K562 (cell line): Measurements from ENCODE around the gene L3MBTL3. TPM values are rescaled to one million over a fixed set of nuclear protein-coding genes. Genes with fewer than 3 reads are reported as not detected.
A peak's percentile ranks its signal among the peaks of the same experiment; 100 is the strongest.

Source experiments
- CHCHD3 ChIP-seq: fragments of 250-450 bp; sonication (Bioruptor Pico); IDR thresholded peaks from 2 replicates; pipeline ENCODE4 v2.1.2; 2022; ENCODE audit warnings: mild to moderate bottlenecking
- FOXA3 ChIP-seq, 2 experiments: fragments of 450-650 bp in 1 of 2; sonication (generic) in 1 of 2; formaldehyde crosslinking; IDR thresholded peaks in 1 of 2; conservative IDR thresholded peaks in 1 of 2; 2 replicates each; pipeline versions ENCODE4 v1.4.0 to v1.8.0; 2020 to 2022; ENCODE audit warnings: mild to moderate bottlenecking in 2 of 2, missing genetic modification reagents in 1 of 2
- HNRNPH1 ChIP-seq: fragments of 200-400 bp; formaldehyde crosslinking; optimal IDR thresholded peaks from 2 replicates; pipeline ENCODE3; 2017; ENCODE audit warnings: low read depth, mild to moderate bottlenecking, low read length, moderate library complexity
- KLF16 ChIP-seq: IDR thresholded peaks from 2 replicates; pipeline ENCODE4 v1.6.1; 2016; ENCODE audit warnings: antibody characterized with exemption
- NBN ChIP-seq: fragments of 450-650 bp; IDR thresholded peaks from 2 replicates; pipeline ENCODE4 v1.6.1; 2016; ENCODE audit warnings: low read depth, mild to moderate bottlenecking
- NRF1 ChIP-seq, 2 experiments: fragments of 450-650 bp; IDR thresholded peaks in 1 of 2; conservative IDR thresholded peaks in 1 of 2; 2 replicates each; pipeline ENCODE4 v1.6.1; 2014; ENCODE audit warnings: mild to moderate bottlenecking in 2 of 2
- RFX1 ChIP-seq: fragments of 450-650 bp; IDR thresholded peaks from 2 replicates; pipeline ENCODE4 v1.6.1; 2016; ENCODE audit warnings: mild to moderate bottlenecking, moderate library complexity
- SNIP1 ChIP-seq: fragments of 450-650 bp; IDR thresholded peaks from 2 replicates; pipeline ENCODE4 v1.7.1; 2017; ENCODE audit warnings: low read depth, mild to moderate bottlenecking
- ZC3H8 ChIP-seq: fragments of 450-650 bp; IDR thresholded peaks from 2 replicates; pipeline ENCODE4 v1.6.1; 2017
- polyA plus RNA-seq, 8 experiments: library from polyadenylated mRNA; depleted of rRNA in 4 of 8; stranded (reverse) in 5 of 8; unstranded in 3 of 8; fragments of >200 nt; fragmentation: Nextera tagmentation in 2 of 8; fragmentation: Illumina TruSeq in 1 of 8; extraction: Ambion mirVana in 2 of 8; extraction: Trizol in 1 of 8; gene quantifications; 2 replicates each; pipeline versions ENCODE4 v1.2.1 to v1.2.3, GENCODE V29; 2011 to 2014; ENCODE audit warnings: inconsistent platforms in 1 of 8, missing spikeins in 1 of 8
- total RNA-seq, 7 experiments: library from RNA; depleted of rRNA in 6 of 7; stranded (reverse); fragments of >200 nt in 6 of 7; fragmentation: Illumina TruSeq in 2 of 7; extraction: Trizol in 2 of 7; gene quantifications; 2 replicates each; pipeline versions ENCODE4 v1.2.1 to v1.2.3, GENCODE V29; 2011 to 2021; ENCODE audit warnings: low replicate concordance in 1 of 7
- TF ChIP-seq, protein P1 (sequence below): sonication (generic); formaldehyde crosslinking; IDR thresholded peaks from 2 replicates; pipeline ENCODE4 v1.8.0; 2023; ENCODE audit warnings: mild to moderate bottlenecking, missing genetic modification reagents
- TF ChIP-seq, protein P2 (sequence below): fragments of 200-800 bp; sonication (Bioruptor generic); IDR thresholded peaks from 2 replicates; pipeline ENCODE4 v1.6.1; 2016; ENCODE audit warnings: missing genetic modification characterization, missing compliant biosample characterization
- TF ChIP-seq, protein P3 (sequence below), 3 experiments: IDR thresholded peaks in 2 of 3; conservative IDR thresholded peaks in 1 of 3; 2 replicates each; pipeline ENCODE4 v1.5.1; 2011 to 2012; ENCODE audit warnings: low read length in 3 of 3, mild to moderate bottlenecking in 3 of 3, control low read depth in 2 of 3, improper control_type of control experiment in 1 of 3, inconsistent platforms in 1 of 3, low read depth in 1 of 3, mixed read lengths in 1 of 3, moderate library complexity in 1 of 3; ENCODE audit not compliant: insufficient read depth in 2 of 3
- TF ChIP-seq, protein P4 (sequence below): fragments of 450-650 bp; IDR thresholded peaks from 2 replicates; pipeline ENCODE4 v1.6.1; 2016; ENCODE audit warnings: borderline replicate concordance
- TF ChIP-seq, protein P5 (sequence below), 3 experiments: fragments of 200-800 bp in 1 of 3; sonication (Bioruptor generic) in 1 of 3; sonication (generic) in 1 of 3; formaldehyde crosslinking in 1 of 3; IDR thresholded peaks; 2 replicates each; pipeline versions ENCODE4 v1.6.1 to v1.8.0; 2016 to 2022; ENCODE audit warnings: mild to moderate bottlenecking in 2 of 3, missing compliant biosample characterization in 2 of 3, missing genetic modification characterization in 2 of 3, missing genetic modification reagents in 1 of 3

L3MBTL3 gene
- total and polyA plus RNA-seq, 9 of the 15 experiments (the other 6 are each of a cell fraction or from before 2014, with no cell fraction given) = 0.83 to 6.9 (median 5.4) TPM

DNA sequence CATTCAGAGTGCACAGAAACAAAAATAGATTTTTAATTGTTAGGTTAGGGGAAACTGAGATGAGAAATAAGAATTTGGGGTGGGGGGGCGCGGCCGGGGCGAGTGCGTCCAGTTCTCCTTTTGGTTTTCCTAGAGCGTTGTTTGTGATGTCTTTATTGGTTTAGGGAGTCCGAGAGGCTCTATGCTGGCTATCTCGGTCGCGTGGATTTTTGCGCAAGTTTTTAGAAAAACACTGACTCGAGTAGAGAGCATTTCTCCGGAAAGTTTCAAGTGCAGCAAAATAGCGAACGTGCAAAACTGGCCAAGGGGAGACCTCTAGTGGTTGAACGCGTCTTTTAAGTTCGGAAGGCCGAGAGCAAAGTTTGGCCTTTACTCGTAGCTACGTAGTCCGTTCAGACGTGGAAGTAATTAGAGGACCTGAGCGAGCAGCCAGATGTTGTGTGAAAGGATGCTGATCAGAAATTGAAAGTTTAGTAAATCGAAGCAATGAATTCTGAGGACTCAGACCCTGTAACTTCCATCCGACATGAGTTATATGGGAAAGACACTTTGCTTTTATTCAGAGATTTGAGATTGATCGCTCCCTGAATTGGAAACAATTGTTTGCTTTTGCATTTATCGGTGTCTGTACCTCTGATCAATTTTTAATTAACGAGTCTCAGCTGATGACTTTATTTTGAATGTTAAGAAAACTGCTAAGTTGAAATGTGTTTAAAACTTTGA, 2.7 kb downstream of the L3MBTL3 start (continued):
- TF ChIP-seq, protein P1, sequence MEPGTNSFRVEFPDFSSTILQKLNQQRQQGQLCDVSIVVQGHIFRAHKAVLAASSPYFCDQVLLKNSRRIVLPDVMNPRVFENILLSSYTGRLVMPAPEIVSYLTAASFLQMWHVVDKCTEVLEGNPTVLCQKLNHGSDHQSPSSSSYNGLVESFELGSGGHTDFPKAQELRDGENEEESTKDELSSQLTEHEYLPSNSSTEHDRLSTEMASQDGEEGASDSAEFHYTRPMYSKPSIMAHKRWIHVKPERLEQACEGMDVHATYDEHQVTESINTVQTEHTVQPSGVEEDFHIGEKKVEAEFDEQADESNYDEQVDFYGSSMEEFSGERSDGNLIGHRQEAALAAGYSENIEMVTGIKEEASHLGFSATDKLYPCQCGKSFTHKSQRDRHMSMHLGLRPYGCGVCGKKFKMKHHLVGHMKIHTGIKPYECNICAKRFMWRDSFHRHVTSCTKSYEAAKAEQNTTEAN (CRISPR knock-in tag) = peak; percentile 46; the same call in 1 of the 2 replicates
- TF ChIP-seq RFX1 = no peak
- TF ChIP-seq KLF16 = peak; percentile 19; the same call in 1 of the 2 replicates
- TF ChIP-seq, protein P2, sequence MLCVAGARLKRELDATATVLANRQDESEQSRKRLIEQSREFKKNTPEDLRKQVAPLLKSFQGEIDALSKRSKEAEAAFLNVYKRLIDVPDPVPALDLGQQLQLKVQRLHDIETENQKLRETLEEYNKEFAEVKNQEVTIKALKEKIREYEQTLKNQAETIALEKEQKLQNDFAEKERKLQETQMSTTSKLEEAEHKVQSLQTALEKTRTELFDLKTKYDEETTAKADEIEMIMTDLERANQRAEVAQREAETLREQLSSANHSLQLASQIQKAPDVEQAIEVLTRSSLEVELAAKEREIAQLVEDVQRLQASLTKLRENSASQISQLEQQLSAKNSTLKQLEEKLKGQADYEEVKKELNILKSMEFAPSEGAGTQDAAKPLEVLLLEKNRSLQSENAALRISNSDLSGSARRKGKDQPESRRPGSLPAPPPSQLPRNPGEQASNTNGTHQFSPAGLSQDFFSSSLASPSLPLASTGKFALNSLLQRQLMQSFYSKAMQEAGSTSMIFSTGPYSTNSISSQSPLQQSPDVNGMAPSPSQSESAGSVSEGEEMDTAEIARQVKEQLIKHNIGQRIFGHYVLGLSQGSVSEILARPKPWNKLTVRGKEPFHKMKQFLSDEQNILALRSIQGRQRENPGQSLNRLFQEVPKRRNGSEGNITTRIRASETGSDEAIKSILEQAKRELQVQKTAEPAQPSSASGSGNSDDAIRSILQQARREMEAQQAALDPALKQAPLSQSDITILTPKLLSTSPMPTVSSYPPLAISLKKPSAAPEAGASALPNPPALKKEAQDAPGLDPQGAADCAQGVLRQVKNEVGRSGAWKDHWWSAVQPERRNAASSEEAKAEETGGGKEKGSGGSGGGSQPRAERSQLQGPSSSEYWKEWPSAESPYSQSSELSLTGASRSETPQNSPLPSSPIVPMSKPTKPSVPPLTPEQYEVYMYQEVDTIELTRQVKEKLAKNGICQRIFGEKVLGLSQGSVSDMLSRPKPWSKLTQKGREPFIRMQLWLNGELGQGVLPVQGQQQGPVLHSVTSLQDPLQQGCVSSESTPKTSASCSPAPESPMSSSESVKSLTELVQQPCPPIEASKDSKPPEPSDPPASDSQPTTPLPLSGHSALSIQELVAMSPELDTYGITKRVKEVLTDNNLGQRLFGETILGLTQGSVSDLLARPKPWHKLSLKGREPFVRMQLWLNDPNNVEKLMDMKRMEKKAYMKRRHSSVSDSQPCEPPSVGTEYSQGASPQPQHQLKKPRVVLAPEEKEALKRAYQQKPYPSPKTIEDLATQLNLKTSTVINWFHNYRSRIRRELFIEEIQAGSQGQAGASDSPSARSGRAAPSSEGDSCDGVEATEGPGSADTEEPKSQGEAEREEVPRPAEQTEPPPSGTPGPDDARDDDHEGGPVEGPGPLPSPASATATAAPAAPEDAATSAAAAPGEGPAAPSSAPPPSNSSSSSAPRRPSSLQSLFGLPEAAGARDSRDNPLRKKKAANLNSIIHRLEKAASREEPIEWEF (CRISPR knock-in tag) = no peak
- no peak for TF ChIP-seq HNRNPH1
- no peak for TF ChIP-seq CHCHD3 (CRISPR knock-in tag)
- no peak for TF ChIP-seq SNIP1
- no peak for TF ChIP-seq ZC3H8
- no peak for TF ChIP-seq FOXA3 (CRISPR knock-in tag; conservative IDR thresholded peaks at IDR 0.05 in 1 of 2, IDR thresholded peaks at IDR 0.05 in 1 of 2)
- TF ChIP-seq, protein P3, sequence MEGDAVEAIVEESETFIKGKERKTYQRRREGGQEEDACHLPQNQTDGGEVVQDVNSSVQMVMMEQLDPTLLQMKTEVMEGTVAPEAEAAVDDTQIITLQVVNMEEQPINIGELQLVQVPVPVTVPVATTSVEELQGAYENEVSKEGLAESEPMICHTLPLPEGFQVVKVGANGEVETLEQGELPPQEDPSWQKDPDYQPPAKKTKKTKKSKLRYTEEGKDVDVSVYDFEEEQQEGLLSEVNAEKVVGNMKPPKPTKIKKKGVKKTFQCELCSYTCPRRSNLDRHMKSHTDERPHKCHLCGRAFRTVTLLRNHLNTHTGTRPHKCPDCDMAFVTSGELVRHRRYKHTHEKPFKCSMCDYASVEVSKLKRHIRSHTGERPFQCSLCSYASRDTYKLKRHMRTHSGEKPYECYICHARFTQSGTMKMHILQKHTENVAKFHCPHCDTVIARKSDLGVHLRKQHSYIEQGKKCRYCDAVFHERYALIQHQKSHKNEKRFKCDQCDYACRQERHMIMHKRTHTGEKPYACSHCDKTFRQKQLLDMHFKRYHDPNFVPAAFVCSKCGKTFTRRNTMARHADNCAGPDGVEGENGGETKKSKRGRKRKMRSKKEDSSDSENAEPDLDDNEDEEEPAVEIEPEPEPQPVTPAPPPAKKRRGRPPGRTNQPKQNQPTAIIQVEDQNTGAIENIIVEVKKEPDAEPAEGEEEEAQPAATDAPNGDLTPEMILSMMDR (IDR thresholded peaks at IDR 0.05 in 2 of 3, conservative IDR thresholded peaks at IDR 0.05 in 1 of 3; ENCODE audit: insufficient read depth in 2 of 3, low read depth in 1 of 3, low read length in 3 of 3) = peak; percentile 77 to 92 (median 86)
- 0 out of 2 replicates have a peak, but pooled peaks have one; percentile 69 for TF ChIP-seq NBN
- TF ChIP-seq, protein P4, sequence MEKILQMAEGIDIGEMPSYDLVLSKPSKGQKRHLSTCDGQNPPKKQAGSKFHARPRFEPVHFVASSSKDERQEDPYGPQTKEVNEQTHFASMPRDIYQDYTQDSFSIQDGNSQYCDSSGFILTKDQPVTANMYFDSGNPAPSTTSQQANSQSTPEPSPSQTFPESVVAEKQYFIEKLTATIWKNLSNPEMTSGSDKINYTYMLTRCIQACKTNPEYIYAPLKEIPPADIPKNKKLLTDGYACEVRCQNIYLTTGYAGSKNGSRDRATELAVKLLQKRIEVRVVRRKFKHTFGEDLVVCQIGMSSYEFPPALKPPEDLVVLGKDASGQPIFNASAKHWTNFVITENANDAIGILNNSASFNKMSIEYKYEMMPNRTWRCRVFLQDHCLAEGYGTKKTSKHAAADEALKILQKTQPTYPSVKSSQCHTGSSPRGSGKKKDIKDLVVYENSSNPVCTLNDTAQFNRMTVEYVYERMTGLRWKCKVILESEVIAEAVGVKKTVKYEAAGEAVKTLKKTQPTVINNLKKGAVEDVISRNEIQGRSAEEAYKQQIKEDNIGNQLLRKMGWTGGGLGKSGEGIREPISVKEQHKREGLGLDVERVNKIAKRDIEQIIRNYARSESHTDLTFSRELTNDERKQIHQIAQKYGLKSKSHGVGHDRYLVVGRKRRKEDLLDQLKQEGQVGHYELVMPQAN = no peak
- TF ChIP-seq NRF1 (conservative IDR thresholded peaks at IDR 0.05 in 1 of 2, IDR thresholded peaks at IDR 0.05 in 1 of 2) = peak in 1 of 2 experiments; percentile 9; a peak in 1 of 4 replicates
- TF ChIP-seq, protein P5, sequence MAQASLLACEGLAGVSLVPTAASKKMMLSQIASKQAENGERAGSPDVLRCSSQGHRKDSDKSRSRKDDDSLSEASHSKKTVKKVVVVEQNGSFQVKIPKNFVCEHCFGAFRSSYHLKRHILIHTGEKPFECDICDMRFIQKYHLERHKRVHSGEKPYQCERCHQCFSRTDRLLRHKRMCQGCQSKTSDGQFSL (CRISPR knock-in tag; IDR thresholded peaks at IDR 0.05) = peak; percentile 79
- TF ChIP-seq, protein P5 (tag; IDR thresholded peaks at IDR 0.05) = peak in 1 of 2 experiments; percentile 66; a peak in 2 of 4 replicates
